HG02870 (cell line): ENCODE data around the gene SCFD2.
"Not testable (repeated sequence)": the region's sequence is repeated elsewhere in the genome, so short reads cannot be mapped to it uniquely, and the experiment has no call there.

Source experiments
- ATAC-seq: cut with Tn5 transposase; IDR thresholded peaks from one replicate; pipeline ENCODE4 v1.9.1; 2021; ENCODE audit warnings: mild to moderate bottlenecking, moderate library complexity; ENCODE audit not compliant: unreplicated experiment

SCFD2 gene

DNA sequence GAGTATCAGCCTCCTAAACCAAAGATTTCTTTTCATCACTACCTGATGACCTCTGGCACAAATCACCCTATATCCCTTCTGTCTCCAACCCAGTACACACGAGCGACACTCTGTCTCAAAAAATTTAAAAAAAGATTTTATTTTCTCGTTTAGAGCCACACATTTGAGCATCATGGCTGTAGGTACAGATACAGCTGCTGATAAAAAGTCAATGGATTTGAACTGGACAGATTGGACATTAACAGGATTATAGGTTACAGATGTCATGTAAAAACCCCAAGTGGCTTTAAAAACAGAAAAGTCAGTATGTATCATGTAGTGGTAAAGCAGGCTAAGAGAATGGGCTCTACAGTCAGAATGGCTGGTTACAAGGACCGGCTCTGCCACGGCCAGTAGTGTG lies 171.1 kb downstream of the SCFD2 start:
- ATAC-seq, result no peak

- ATAC-seq, result no peak
Measured at GRCh38 chr4:53193111-53193510, 172.8 kb downstream of the SCFD2 start.

GRCh38 chr4:53192496-53192895 lies 173.4 kb downstream of the SCFD2 start:
- ATAC-seq, result no peak

- ATAC-seq, result no peak
Measured at GRCh38 chr4:53191997-53192396, 173.9 kb downstream of the SCFD2 start.

- no peak for ATAC-seq
Measured at GRCh38 chr4:53189011-53189410, 176.8 kb downstream of the SCFD2 start.

DNA sequence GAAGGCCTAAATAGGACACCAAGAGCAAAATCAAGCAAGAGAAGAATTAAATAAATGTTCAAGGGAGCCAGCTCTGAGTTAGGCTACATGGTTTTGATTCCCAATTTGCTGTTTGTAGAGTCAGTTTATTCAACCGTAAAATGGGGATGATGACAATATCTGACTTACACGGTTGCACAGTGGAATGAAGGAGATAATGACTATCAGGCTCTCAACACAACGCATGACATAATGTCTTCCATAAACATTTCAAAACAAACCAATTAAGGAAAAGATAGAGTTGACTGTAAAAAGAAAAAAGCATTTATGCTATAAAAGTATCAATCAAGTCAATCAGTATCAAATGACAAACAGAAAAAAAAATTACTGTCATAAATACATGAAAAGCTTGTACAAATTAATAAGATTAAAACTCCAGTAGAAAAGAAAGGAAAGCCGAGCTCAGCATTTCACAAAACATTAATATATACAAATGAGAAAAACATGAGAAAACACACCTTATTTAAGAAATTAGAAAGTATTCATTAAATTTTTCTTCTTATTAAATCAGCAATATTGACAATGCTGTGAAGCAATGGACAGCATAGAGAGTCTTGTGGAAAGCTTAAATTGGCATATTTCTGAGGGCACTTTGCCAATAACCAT lies 179.0 kb downstream of the SCFD2 start:
- ATAC-seq, result no peak

DNA sequence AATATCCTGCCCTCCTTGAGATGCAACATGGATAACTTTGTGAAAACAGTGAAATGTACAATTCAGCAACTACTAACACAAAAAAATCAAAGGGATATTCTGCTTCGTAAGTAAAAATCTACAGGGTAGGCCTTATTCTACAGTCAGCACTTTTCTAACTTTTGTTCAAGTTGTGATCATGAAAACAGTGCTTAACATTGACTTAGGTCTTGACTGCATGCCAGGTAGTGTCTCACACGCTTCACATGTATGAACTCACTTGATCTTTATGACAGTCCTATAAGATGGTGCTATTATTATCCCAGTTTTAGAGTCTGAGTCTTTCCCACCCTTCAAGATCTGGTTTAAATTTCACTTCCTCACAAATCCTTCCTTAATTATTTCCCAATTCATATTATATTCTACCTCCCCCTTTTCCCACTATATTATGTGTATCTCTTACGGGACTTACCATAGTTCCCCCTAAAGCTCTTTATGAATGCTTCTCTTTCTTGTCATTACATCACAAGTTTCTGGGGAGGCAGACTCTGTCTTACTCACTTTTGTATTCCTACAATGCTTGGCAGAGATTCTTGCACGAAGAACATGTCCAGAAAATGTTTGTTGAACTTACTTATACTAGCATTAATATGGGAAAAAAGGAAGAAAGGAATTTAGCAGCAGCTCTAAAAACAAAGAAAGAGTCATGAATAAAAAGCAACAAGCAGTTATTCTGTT lies 179.8 kb downstream of the SCFD2 start:
- ATAC-seq, result no peak

DNA sequence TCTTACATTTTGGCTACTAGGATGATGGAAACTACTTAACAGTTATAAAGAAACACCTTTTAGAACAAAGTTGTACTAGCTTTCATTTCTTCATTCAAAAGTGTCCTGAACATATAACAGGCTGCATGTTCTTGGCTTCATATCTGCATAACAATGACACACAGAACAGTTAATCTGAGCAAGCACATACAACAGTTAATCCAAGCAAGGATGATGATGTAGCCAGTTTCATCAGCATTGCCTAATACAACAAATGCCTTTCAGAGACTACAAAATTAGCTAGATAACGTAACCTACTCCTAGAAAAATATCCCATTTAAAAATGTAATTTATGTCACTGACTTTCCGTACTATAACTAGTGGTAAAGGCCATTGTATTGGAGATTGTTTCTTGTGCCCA lies 182.1 kb downstream of the SCFD2 start:
- no peak for ATAC-seq

- not testable (repeated sequence) for ATAC-seq
Measured at GRCh38 chr4:53177751-53178150, 188.1 kb downstream of the SCFD2 start.

- ATAC-seq, result no peak
Measured at GRCh38 chr4:53175640-53176039, 190.2 kb downstream of the SCFD2 start.

- ATAC-seq, result no peak
Measured at GRCh38 chr4:53174823-53175222, 191.0 kb downstream of the SCFD2 start.

- ATAC-seq, result no peak
Measured at GRCh38 chr4:53173576-53173975, 192.3 kb downstream of the SCFD2 start.

DNA sequence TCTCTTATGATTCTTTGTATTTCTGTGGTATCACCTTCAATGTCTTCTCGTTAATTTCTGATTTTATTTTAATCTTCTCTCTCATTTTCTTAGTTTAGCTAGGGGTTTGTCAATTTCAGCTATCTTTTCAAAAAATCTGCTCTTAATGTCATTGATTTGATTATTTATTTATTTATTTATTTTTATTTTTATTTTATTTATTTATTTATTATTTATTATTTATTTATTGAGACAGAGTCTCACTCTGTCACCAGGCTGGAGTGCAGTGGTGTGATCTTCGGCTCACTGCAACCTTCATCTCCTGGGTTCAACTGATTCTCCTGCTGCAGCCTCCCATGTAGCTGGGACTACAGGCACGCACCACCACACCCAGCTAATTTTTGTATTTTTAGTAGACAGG lies 194.1 kb downstream of the SCFD2 start:
- ATAC-seq, result no peak

- ATAC-seq, result peak; percentile 58
Measured at GRCh38 chr4:53169695-53170617, 195.9 kb downstream of the SCFD2 start.

DNA sequence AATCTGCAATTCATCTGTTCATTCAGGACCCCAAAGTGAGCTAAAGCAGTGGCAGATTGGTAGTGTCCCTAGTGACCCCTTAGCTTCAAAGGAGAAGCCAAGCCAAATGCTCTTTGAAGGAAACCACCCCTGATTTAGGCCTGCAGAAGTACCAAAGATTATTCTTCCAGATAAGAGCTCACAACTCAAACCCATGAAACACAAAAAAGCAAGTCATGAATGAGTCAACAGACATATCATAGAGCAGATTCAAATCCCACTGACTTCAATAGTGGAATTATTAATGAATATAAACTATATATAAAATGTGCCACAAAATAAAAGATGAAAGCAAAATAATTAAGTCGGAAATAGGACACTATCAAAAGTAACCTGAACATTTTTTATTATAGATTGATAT lies 197.6 kb downstream of the SCFD2 start:
- no peak for ATAC-seq

DNA sequence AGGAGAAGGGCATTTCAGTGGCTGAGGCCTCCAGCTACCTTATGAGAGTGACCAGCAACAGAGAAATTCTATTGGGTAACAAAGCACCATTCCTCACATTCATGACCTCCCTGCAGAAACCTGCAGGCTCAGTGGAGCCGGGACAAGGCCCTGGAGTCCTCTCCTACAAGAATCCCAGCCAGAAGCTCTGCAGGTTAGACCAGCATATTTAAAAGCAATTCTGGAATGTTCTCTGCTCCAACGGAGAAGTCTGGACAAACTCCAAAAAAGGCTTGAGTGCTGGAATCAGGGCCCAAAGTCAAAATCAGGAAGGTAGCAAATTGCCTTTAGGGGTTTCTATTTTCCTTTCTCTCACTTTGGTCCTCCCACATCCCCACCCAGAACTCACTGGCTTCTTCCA lies 202.9 kb downstream of the SCFD2 start:
- no peak for ATAC-seq

DNA sequence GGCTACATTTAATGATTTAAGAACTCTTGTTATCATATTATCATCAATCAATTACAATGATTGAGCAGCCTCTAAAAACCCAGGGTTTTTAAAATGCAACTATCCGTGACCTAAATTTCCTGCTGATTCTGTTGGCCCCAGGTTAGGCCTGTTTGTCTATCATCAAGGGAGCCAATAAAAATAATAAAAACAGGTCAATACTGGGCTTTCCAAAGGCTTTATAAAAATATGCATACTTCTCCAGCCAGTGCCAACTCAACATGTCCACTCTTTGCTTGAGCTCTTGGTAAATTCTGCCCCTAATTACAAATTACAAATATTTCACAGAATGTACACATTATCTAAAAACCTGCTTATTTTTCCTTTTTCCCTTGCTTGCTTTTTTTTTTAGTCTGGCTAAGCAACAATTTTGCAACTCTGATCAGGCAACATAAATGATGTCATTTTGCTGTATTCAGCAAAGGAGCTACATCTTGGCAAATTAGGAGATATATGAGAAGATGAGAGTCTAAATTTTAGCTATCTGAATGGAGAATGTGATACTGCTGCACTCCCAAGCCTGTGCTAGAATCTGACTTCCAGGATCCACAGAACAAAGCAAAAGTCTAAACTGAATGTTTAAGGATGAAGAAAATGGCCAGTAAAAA lies 204.0 kb downstream of the SCFD2 start:
- no peak for ATAC-seq

- ATAC-seq, result no peak
Measured at GRCh38 chr4:53161051-53161786, 204.6 kb downstream of the SCFD2 start.

GRCh38 chr4:53156896-53157295 lies 209.0 kb downstream of the SCFD2 start:
- no peak for ATAC-seq

DNA sequence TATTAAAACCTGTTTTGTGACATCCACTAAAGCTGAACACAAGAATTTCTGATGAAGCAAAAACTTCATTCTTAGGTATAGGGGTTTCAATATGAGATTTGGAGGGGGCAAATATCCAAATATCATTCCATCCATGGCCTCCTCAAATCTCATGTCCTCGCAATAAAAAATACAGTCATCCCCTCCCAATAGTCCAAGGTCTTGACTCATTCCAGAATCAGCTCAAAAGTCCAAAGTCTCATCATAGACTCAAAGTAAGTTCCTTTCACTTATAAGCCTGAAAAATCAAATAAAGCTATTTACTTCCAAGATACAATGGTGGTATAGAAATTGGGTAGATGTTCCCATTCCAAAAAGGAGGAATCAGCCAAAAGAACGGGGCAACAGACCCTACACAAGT lies 213.4 kb downstream of the SCFD2 start:
- no peak for ATAC-seq

GRCh38 chr4:53151489-53151788 lies 214.4 kb downstream of the SCFD2 start:
- no peak for ATAC-seq
